ENCODE measurements around the gene MEOX2.

DNA sequence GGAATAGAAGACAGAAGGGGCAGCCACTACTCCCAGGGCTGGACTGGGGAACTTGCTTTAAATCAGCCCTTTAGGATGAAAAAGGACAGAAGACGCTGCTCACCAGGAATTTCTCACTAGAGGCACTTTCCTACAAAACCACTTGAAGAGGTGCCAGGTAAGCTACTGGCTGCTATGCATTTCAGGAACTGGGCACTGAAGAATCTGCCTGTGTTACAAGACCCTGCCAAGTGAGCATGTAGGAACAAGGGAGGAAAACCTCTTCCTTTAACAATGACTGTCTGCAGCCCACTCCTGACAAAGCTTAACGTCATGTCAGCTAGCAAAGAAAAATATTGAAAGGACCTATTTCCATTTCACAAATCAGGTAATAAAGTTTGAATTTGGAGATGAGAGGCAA, 118.8 kb downstream of the MEOX2 start:
- TF ChIP-seq POLR2A (IDR thresholded peaks at IDR 0.05; ENCODE audit: low read length) (no peak), MAFK (IDR thresholded peaks at IDR 0.05; ENCODE audit: partially characterized antibody) (no peak)
- TF ChIP-seq, protein P1, sequence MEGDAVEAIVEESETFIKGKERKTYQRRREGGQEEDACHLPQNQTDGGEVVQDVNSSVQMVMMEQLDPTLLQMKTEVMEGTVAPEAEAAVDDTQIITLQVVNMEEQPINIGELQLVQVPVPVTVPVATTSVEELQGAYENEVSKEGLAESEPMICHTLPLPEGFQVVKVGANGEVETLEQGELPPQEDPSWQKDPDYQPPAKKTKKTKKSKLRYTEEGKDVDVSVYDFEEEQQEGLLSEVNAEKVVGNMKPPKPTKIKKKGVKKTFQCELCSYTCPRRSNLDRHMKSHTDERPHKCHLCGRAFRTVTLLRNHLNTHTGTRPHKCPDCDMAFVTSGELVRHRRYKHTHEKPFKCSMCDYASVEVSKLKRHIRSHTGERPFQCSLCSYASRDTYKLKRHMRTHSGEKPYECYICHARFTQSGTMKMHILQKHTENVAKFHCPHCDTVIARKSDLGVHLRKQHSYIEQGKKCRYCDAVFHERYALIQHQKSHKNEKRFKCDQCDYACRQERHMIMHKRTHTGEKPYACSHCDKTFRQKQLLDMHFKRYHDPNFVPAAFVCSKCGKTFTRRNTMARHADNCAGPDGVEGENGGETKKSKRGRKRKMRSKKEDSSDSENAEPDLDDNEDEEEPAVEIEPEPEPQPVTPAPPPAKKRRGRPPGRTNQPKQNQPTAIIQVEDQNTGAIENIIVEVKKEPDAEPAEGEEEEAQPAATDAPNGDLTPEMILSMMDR (IDR thresholded peaks at IDR 0.05) = no peak

Data from A549 (cell line).